NCI-H774 (cell line): ENCODE measurements around the gene RBM19.

Source experiments
- DNase-seq: peaks from one replicate; lab custom pipeline; 2025; lab: John Stamatoyannopoulos, UW

RBM19 gene

DNA sequence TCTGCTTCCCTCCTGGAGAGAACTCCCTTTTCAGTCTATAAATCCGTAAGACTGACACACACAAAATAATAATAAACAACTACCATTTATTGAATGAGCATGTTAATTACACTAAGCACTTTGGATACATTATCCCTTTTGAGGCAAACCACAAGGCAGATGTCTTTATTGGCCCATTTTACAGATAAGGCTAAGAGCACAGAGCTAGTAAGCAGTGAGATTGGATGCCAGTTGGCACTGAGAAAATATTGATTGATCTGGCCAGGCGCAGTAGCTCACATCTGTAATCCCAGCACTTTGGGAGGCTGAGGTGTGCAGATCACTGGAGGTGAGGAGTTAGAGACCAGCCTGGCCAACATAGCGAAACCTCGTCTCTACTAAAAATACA, 21.9 kb upstream of the RBM19 start:
- DNase-seq = no peak

DNA sequence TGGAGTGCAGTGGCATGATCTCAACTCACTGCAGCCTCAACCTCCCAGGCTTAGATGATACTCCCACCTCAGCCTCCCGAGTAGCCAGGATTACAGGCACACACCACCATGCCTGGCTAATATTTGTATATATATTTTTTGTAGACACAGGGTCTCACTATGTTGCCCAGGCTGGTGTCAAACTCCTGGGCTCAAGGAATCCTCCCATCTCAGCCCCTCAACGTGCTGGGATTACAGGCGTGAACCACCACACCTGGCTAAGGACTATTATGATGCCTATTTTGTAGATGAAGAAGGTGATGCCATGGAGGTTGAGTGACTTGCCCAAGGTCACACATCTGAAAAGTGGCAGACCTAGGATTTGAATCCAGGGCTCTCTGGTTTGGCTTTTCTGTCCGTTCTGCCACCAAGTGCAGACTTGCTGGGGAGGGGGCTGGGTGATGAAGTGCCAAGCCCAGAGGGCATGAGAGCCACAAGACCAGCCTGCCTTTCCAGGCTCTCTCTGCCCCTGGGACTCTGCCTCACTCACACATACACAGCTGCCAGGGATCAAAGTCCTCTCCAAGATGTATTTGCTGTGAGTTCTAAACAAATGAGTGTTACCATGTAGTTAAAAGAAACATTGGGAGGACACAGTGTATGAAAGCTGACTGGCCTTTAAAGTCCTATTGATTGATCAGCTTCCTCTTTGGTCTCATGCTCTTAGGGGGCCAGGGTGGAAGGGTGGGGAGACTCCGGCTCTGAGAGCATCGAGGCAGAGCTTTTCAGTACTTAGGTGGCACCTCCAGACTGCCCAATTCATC, 21.3 kb upstream of the RBM19 start:
- no peak for DNase-seq

DNA sequence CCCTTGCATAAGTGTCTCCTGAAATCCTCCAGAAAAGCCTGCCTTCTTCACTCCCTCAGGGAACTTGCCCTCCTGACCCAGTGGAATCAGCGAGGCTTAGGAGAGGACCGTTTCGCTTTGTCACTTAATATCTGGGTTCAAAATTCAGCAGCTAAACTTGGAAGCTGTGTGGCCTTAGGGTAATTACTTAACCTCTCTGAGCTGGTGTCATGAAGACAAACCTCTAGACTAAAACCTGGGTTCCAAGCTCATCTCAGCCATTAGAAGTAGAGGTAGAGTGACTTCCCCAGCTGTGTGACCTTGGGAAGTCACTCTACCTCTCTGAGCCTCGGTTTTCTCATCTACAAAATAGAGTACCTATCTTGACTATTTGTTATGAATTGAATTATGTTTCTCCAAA, 18.3 kb upstream of the RBM19 start:
- DNase-seq = no peak

DNA sequence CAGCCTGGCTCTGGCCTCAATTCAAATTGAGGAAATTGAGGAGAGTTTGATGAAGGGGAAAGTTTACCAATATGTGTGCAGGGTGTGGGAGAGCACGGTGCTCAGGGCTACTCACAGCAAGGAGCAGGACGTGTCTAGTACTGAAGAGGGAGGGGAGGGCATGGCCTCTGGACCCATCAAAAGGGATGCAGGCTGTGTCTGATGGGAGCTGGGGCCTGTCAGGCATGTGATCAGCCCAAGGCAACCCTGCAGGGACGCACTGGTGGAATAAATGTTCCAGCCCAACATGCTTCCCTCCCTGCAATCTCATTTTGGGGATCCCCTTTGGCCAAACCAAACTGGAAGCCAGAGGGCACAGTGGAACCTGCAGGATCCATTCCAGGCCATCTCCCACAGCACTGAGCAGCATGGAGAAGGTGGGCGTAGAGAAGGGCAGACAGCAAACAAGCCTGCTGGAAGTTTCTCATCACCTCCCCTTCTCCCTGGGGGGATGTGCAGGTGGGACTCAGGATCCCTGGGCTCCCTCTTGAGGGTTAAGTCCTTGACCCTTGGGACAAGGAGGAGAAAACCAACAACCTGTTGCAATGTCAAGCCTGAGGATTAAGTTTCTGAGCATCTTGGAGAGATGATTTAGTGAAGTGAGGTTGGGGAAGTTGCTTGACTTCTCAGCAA, 17.8 kb upstream of the RBM19 start:
- DNase-seq = no peak

DNA sequence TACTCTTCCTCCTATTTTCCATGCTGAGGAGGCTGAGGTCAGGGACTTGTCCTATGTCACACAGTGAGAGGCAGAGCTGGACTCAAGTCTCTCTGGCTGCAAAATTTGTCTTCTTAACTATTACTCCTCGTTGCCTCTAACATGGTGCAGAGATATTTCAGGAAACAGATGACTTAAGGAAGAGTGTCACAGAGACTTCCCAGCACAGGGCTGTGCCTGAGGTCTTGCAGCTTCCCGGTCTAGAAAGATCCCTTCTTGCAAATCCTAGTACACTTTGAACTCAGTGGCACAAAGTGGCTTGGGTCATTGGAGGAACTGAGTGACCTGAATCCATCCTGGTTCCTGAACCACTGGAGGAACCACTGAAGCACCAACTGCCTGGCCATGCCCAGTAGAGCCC, 17.1 kb upstream of the RBM19 start:
- no peak for DNase-seq

DNA sequence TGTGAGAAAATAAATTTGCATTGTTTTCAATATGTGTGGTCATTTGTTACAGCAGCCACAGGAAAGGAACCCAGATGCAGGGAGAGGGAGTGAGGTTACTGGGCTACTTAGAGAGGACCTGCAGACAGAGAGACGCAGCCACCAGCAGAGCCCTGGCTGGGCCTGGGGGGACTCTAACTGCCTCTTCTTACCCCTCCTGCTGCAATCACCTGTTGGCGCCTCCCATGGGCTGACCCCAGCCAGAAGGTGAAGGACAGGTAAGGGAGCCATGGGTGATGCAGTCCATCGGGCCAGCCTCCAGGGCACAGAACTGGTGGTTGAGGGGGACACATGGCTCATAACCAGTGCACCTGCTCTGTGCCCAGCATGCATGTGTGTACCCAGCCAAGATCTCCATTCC, 15.8 kb upstream of the RBM19 start:
- no peak for DNase-seq

DNA sequence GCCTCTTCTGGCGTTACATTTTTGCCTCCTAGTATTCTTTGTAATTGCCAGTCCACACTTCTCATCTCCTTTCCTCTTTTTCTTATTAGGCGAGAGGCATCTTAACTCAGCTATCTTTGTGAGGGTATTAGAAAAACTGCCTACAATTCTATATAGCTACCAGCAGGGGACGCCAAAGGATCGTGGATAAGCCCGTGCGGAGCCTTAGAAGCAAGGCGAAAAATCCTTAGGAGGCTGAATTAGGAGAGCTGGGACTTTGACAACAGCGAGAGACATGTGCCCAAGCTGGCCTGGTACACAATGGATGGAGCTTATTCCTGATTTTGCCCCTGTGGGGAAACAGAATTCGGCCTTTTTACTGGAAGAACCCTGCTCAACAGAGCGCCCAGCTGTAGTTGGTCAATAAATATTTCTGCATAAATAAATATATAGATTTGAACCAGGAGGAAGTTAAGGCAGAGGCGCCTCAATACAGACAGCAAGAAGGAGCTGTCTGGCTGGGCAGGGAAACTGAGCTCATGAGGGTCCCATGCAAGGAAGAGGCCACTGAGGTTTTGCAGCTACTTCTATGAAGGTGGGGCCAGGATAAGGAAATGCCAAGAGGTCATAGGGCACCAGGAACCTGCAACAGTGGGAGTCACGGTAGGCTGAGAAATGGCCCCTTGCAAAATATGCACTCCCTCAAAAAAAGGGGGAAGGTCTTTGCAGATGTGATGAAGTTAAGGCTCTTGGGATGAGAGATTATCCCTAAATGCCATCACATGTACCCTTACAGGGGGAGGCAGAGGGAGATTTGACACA, 14.6 kb upstream of the RBM19 start:
- peak; percentile 84 for DNase-seq

DNA sequence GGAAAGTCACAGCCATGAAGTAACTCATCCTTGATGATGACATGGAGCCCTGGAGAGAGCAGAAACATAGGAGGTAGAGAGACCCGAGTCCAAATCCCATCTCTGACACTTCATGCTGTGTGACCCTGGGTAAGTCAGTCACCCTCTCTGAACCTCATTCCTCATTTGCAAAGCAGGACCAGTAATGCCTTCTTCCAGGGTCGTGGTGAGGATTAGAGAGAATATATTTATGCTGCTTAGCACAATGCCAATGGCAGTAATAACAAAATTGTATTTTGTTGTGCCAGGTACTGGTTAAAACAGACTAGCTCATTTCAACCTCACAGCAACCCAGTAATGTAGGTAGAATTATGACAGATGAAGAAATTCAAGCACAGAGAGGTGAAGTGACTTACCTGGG, 13.9 kb upstream of the RBM19 start:
- DNase-seq = no peak

DNA sequence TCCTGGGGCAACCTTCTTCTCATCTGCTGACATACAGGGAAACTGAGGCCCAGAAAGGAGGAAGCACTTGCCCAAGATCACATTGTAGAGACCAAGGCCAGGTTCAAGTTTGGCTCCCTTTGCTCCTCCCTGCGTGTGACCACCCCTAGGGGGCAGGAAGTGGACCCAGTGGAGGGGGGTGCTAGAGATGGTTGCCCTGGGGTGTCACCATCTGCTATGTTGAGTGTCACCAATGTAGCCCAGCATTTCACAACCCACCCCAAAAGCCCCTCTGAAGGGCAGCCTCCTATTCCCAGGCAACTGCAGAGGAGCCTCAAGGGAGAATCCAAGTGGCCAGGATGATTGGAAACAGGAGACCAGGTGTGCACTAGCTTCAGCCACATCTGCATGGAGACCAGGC, 12.0 kb upstream of the RBM19 start:
- DNase-seq = no peak

DNA sequence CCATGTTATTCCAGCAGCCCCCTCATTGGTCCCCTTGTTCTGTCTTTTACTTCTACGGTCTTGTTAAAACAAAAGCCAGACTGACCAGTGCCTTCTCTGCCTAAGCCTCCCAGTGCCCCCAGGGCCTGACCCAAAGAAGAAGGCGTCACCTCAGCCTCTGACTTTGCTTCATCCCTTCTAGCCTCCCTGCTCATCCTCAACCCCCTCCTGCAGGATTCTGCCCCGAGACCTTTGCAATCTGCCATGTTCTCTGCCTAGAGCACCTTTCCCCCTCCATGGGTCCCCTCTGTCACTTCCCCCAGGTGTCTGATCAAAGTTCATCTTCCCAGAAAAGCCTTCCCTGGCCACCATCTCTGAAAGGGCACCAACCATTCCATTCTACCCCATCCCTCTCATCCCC, 7.9 kb upstream of the RBM19 start:
- no peak for DNase-seq

DNA sequence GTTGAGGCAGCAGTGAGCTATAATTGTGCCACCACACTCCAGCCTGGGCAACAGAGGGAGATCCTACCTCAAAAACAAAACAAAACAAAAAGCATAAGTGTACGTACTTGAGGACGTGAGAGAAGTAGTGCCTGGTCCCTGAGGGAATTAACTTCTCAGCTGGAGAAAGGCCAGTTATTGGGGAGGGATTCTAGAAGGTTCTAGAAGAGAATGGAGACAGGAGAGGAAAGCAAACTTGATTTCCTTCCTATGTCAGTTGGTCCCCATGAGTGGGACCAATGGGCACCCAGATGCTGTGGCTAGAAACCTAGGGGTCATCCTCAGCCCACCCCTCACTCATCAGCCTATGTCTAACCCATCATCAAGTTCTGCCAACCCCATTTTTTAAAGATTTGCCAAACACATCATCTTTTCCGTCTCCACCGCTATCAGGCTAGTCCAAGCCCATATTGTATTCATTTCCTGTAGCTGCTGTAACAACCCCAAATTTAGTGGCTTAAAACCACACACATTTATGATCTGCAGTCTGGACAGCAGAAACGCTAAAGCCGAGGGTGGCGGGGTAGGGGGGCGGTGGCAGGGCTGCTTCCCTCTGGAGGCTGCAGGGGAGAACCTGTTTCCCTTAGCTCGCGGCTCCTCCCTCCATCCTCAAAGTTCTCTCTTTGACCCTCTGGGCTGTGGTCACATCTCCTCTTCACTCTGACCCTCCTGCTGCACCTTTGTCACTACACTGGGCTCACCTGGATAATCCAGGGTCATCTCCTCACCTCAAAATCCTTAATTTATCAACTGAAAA, 7.2 kb upstream of the RBM19 start:
- DNase-seq = no peak

DNA sequence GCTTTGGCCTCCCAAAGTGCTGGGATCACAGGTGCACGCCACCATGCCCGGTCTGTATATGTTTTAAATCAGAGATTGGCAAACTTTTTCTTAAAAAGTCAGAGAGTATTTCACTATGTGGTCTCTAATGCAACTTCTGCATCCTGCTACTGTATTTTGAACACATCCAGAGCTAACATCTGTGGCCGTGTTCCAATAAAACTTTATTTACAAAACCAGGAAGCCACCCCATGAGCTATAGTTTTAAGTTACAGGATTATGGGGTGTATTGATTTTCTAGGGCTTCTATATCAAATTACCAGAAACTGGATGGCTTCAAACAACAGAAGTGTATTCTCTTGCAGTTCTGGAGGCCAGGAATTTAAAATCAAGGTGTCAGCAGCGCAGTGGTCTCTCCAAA, 5.3 kb upstream of the RBM19 start:
- no peak for DNase-seq

DNA sequence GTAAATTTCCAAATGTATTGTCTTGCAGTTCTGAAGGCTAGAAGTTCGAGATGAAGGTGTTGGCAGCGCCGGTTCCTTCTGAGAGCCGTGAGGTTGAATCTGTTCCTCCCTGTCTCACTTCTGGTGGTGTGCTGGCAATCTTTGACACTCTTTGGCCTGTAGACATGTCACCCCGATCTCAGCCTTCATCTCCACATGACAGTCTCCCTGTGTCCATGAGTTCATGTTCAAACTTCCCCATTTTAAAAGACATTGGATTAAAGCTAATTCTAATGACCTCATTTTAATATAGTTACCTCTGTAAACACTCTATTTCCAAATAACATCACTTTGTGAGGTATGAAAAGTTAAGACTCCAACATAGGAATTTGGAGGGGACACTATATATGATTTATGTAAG, 4.1 kb upstream of the RBM19 start:
- no peak for DNase-seq

DNA sequence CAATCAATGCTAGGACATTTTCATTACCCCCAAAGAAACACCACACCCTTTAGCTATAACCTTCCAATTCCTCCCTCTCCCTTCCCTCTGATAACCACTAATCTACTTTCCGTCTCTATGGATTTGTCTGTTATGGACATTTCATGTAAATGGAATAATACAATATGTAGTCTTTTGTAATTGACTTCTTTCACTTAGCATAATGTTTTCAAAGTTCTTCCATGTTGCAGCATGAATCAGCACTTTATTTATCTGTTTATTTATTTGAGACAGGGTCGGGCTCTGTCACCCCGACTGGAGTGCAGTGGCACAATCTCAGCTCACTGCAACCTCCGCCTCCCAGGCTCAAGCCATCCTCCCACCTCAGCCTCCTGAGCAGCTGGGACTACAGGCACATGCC, 1.2 kb upstream of the RBM19 start:
- no peak for DNase-seq

DNA sequence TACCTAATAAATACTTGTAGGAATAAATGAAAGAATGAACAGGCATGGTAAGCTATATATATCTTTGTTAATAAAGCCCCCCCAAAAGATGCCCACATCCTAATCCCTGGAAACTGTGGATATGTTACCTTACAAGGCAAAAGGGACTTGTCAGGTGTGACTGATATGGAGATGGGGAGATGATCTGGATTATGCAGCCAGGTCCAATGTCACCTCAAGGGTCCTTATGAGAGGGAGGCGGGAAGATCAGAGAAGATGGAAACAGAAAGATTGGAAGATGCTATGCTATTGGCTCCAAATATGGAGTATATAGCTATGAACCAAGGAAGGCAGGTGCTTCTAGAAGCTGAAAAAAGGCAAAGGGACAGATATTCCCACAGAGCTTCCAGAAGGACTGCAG, 3.4 kb downstream of the RBM19 start:
- DNase-seq = no peak

DNA sequence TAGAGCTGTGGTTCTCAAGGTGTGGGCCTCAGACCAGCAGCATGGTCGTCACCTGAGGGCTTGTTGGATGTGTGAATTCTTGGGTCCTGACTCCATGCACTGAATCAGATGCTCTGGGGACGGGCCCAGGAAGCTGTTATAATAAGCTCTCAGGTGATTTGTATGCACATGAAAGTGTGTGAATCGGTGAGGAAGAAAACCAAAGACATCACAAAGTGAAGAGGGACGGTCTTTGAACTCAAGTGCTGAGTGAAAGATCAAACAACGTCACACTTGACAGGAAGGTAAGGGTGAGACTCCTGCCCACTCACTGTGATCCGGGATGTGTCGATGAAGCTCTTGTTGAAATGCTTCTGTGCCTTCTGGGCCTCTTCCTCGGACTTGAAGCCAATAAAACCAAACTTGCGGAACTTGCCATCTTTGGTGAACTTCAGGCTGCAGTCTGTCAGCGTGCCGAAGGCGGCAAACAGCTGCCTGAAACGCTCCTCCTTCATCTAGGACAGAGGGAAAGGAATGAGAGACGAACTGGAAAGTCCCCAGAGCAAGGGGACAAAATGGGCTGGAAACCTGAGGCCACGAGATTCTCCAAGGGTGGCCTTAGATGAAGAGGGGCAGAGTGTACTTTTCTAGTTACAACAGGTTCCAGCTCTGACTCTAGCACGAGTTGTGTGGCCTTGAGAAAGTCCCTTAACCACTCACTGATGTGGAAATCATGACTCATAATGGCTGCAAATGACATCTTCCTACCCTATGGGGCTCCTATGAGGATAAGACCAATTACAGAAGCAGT, 4.0 kb downstream of the RBM19 start:
- DNase-seq = no peak

DNA sequence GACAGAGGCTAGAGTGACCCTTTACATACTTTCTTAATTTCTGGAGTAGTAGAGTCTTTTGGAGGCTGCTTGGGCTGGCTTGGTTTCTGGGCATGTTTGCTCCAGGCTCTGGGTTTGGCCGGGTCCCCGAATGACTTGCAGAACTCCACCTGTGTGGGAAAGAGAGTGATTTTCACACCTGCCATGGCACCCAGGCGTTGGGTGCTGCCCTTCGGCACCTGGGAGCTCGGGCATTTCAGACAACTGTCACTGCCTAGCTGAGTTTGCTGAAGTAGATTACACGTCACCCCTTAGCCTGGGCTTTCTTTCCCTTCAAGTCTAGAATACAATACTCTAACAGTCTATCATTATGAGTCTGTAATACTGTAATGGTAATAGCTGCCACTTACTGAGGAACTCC, 6.1 kb downstream of the RBM19 start:
- DNase-seq = no peak

DNA sequence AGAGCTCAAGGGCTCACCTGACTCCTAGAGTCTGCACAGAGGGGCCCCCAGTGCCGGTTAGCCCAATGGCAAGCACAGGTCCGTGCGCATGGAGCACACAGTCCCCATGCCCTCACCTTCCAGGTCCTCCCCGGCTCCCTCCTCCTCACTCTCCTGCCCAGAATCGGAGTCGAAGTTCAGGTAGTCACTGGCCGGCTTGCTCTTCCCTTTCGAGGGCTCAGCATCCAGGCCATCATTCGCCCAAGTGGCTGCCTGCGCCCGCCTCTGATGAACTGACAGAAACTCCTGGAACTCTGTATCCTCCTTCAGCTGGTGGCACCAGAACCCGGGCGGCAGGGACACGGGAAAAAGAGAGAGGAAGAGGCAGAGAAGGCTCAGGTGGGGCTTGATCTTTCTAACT, 7.0 kb downstream of the RBM19 start:
- DNase-seq = no peak

DNA sequence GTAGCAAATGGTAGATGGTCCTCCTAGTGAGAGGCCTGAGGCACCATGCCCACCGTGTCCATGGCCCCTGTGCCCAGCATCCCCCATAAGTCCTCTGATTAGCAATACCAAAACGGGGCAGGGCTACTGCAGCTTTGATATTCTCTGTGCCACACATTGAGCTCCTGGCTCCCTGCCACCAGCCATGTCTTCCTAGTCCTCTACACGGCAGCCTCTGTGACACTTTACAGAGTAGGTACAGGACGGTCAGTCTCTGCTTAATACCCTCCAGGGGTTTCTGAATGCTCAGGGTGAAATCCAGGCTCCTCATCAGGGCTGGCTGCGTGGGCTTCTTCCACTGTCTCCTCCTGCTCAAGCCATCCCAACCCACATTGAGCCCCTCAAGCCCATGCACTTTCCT, 8.0 kb downstream of the RBM19 start:
- no peak for DNase-seq

DNA sequence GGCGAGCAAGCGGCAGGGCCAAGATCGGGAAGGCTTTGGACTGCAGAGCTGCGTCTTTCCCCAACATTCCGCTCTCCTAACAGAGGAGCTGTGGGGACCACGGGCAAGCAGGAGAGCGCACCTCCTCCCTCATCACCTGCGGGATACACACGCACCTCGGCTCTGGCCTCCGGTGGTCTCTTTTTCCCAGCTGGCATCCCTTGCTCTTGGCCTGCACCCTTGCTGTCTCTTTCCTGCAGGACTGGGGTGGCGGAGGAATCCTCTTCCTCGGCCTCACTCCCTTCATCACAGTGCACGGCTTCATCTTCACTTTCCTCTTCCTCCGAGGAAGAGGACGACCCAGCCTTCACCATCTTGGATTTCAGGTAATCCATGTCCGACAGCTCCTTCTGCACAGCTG, 8.5 kb downstream of the RBM19 start:
- DNase-seq = no peak
